Neural progenitor cell (in vitro differentiated cells): Measurements from ENCODE around the gene GET3. TPM values are rescaled to one million over a fixed set of nuclear protein-coding genes. Genes with fewer than 3 reads are reported as not detected.
A peak's percentile ranks its signal among the peaks of the same experiment; 100 is the strongest.

Source experiments
- DNase-seq: peaks from one replicate; pipeline ENCODE4 v3.0.0-alpha.2; 2016; ENCODE audit warnings: low spot score
- H2AFZ ChIP-seq: fragments of 200-600 bp; sonication (generic); replicated peaks from 2 replicates; pipeline ENCODE4 v1.6.1; 2016; ENCODE audit warnings: antibody characterized with exemption
- H3F3A ChIP-seq: fragments of 200-600 bp; sonication (generic); 2 replicates; pipeline ENCODE4 v1.6.1; 2016; ENCODE audit warnings: antibody characterized with exemption, low read depth
- H3K27ac ChIP-seq: fragments of 200-600 bp; sonication (generic); 2 replicates; pipeline ENCODE4 v1.5.1; 2016; ENCODE audit warnings: mild to moderate bottlenecking
- H3K27me3 ChIP-seq: fragments of 200-600 bp; sonication (generic); 2 replicates; pipeline ENCODE4 v1.6.1; 2016; ENCODE audit warnings: mild to moderate bottlenecking, moderate library complexity
- H3K36me3 ChIP-seq: fragments of 200-600 bp; sonication (generic); 2 replicates; pipeline ENCODE4 v1.5.1; 2016
- H3K4me1 ChIP-seq: fragments of 200-600 bp; sonication (generic); 2 replicates; pipeline ENCODE4 v1.6.1; 2016; ENCODE audit warnings: mixed run types
- H3K4me2 ChIP-seq: fragments of 200-600 bp; sonication (generic); 2 replicates; pipeline ENCODE4 v1.6.1; 2016
- H3K4me3 ChIP-seq: fragments of 200-600 bp; sonication (generic); 2 replicates; pipeline ENCODE4 v1.5.1; 2016
- H3K79me2 ChIP-seq: fragments of 200-600 bp; sonication (generic); 2 replicates; pipeline ENCODE4 v1.6.1; 2016; ENCODE audit warnings: low read depth
- H3K9ac ChIP-seq: fragments of 200-600 bp; sonication (generic); 2 replicates; pipeline ENCODE4 v1.6.1; 2016
- H3K9me3 ChIP-seq: fragments of 200-600 bp; sonication (generic); 2 replicates; pipeline ENCODE4 v1.5.1; 2016; ENCODE audit warnings: low read depth
- H4K20me1 ChIP-seq: fragments of 200-600 bp; sonication (generic); 2 replicates; pipeline ENCODE4 v1.6.1; 2016; ENCODE audit warnings: low read depth
- H3K27ac Mint-ChIP-seq: 3 replicates; pipeline ENCODE4 v1.8.0; 2021; ENCODE audit warnings: mixed read lengths
- H3K27me3 Mint-ChIP-seq: 2 replicates; pipeline ENCODE4 v1.8.0; 2022; ENCODE audit warnings: low read depth, mild to moderate bottlenecking, inconsistent platforms, moderate library complexity, mixed read lengths; ENCODE audit not compliant: insufficient read depth
- H3K36me3 Mint-ChIP-seq: 3 replicates; pipeline ENCODE4 v1.8.0; 2021; ENCODE audit warnings: mixed read lengths
- H3K4me1 Mint-ChIP-seq: 3 replicates; pipeline ENCODE4 v1.8.0; 2021; ENCODE audit warnings: mixed read lengths
- H3K4me3 Mint-ChIP-seq: 3 replicates; pipeline ENCODE4 v1.8.0; 2021; ENCODE audit warnings: mild to moderate bottlenecking, moderate library complexity, mixed read lengths
- H3K9me3 Mint-ChIP-seq: 3 replicates; pipeline ENCODE4 v1.8.0; 2020; ENCODE audit warnings: mixed read lengths
- EZH2 ChIP-seq: fragments of 200-600 bp; sonication (generic); IDR thresholded peaks from 2 replicates; pipeline ENCODE4 v1.6.1; 2017; ENCODE audit warnings: antibody characterized with exemption, mild to moderate bottlenecking, moderate library complexity
- EZH2phosphoT487 ChIP-seq: fragments of 200-600 bp; sonication (generic); IDR thresholded peaks from 2 replicates; pipeline ENCODE4 v1.6.1; 2017; ENCODE audit warnings: antibody characterized with exemption
- total RNA-seq: library from RNA; depleted of rRNA; stranded (reverse); fragments of >200 nt; gene quantifications from 2 replicates; pipeline ENCODE4 v1.2.3, GENCODE V29; 2015; ENCODE audit warnings: low replicate concordance
- TF ChIP-seq, protein P1 (sequence below): fragments of 200-600 bp; sonication (generic); IDR thresholded peaks from 2 replicates; pipeline ENCODE4 v1.5.1; 2017; ENCODE audit warnings: antibody characterized with exemption, mild to moderate bottlenecking

GET3 gene
- total RNA-seq, 1 donor from 2014 or later: 62.9 TPM

DNA sequence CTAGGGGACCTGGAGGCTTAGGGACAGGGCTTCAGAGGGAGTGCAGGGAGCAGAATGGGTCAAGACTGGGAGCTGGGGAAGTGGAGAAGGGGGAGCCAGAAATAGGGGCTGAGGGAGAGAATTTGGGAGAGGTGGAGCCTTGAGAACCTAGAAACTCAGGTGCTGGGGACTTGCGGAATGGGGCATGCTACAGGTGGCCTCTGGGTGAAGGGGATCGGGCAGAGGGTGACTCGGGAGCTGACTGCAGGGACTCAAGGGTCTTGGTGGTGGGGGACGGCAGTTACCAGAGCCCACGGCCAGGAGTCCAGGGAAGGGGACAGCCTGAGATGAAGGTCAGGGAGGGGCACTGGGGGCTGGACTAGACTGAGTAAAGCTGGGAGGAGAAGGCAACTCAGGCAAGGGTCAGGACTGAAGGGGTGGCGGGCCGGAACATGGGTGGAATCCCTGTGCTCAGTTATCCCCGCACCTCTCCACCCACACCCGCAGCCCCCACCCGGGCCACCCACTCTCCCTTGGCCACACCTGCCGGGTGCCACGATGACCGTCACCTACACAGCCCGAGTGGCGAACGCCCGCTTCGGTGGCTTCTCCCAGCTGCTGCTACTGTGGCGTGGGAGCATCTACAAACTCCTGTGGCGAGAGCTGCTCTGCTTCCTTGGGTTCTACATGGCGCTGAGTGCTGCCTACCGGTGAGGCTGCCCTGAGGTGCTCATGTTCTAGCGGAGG lies 14.9 kb downstream of the GET3 start:
- Histone ChIP-seq H3K27ac (no peak overlapping the region), H3K4me3 (no peak overlapping the region), H3K9ac (no peak overlapping the region), H3K4me1 (peaks cover 8% of the 10 kb centered on the region), H3K27me3 (peaks cover 57% of the 10 kb centered on the region), H4K20me1 (no peaks in the 10 kb centered on the region), H3K4me2 (no peak overlapping the region), H3K36me3 (no peaks in the 10 kb centered on the region), H2AFZ (no peak overlapping the region), H3F3A (peaks cover 19% of the 10 kb centered on the region), H3K79me2 (no peaks in the 10 kb centered on the region), H3K9me3 (no peaks in the 10 kb centered on the region)
- TF ChIP-seq EZH2 (no peak), EZH2phosphoT487 (no peak)
- TF ChIP-seq, protein P1, sequence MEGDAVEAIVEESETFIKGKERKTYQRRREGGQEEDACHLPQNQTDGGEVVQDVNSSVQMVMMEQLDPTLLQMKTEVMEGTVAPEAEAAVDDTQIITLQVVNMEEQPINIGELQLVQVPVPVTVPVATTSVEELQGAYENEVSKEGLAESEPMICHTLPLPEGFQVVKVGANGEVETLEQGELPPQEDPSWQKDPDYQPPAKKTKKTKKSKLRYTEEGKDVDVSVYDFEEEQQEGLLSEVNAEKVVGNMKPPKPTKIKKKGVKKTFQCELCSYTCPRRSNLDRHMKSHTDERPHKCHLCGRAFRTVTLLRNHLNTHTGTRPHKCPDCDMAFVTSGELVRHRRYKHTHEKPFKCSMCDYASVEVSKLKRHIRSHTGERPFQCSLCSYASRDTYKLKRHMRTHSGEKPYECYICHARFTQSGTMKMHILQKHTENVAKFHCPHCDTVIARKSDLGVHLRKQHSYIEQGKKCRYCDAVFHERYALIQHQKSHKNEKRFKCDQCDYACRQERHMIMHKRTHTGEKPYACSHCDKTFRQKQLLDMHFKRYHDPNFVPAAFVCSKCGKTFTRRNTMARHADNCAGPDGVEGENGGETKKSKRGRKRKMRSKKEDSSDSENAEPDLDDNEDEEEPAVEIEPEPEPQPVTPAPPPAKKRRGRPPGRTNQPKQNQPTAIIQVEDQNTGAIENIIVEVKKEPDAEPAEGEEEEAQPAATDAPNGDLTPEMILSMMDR: no peak
- Mint-ChIP-seq H3K36me3 (peaks cover 10% of the 10 kb centered on the region), H3K27me3 (peaks cover 46% of the 10 kb centered on the region), H3K4me1 (peaks cover 8% of the 10 kb centered on the region), H3K4me3 (no peak overlapping the region), H3K27ac (no peak overlapping the region), H3K9me3 (peaks cover 5% of the 10 kb centered on the region)
- no peak for DNase-seq

DNA sequence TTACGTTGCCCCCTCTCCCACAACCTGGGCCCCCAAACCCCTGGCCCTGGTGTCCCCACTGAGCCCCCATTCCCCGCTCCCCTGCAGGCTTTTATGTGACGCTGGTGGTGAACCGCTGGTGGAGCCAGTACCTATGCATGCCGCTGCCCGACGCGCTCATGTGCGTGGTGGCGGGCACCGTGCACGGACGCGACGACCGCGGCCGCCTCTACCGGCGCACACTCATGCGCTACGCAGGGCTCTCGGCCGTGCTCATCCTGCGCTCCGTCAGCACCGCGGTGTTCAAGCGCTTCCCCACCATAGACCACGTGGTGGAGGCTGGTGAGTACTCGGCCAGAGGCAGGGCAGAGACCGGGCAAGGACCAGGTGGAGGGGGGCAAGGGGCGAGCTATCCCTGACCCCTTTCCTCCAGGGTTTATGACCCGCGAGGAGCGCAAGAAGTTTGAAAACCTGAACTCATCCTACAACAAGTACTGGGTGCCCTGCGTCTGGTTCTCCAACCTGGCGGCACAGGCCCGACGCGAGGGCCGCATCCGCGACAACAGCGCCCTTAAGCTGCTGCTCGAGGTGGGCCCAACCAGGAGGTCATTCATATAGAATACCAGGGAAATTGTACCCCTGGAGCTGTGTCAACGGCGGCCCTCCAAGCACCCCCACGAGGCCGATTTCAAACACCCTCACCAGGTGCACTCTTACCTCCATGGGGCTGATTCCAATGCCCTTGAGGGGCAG lies 17.3 kb downstream of the GET3 start:
- TF ChIP-seq EZH2phosphoT487 (no peak), EZH2 (no peak)
- TF ChIP-seq, protein P1: no peak
- Mint-ChIP-seq H3K27me3 (peaks cover 42% of the 10 kb centered on the region), H3K27ac (no peak overlapping the region), H3K4me1 (peaks cover 8% of the 10 kb centered on the region), H3K4me3 (no peak overlapping the region), H3K36me3 (no peaks in the 10 kb centered on the region), H3K9me3 (no peaks in the 10 kb centered on the region)
- H3K27me3 ChIP-seq: peaks cover 52% of the 10 kb centered on the region
- DNase-seq: no peak
- no peaks in the 10 kb centered on the region for H3K36me3 ChIP-seq
- H3K4me1 ChIP-seq: no peaks in the 10 kb centered on the region
- no peak overlapping the region for H2AFZ ChIP-seq
- peaks cover 21% of the 10 kb centered on the region for H3F3A ChIP-seq
- H3K9ac ChIP-seq: no peak overlapping the region
- H3K4me2 ChIP-seq: no peak overlapping the region
- no peaks in the 10 kb centered on the region for H3K79me2 ChIP-seq
- no peaks in the 10 kb centered on the region for H3K9me3 ChIP-seq
- no peak overlapping the region for H3K27ac ChIP-seq
- no peaks in the 10 kb centered on the region for H4K20me1 ChIP-seq
- no peak overlapping the region for H3K4me3 ChIP-seq

DNA sequence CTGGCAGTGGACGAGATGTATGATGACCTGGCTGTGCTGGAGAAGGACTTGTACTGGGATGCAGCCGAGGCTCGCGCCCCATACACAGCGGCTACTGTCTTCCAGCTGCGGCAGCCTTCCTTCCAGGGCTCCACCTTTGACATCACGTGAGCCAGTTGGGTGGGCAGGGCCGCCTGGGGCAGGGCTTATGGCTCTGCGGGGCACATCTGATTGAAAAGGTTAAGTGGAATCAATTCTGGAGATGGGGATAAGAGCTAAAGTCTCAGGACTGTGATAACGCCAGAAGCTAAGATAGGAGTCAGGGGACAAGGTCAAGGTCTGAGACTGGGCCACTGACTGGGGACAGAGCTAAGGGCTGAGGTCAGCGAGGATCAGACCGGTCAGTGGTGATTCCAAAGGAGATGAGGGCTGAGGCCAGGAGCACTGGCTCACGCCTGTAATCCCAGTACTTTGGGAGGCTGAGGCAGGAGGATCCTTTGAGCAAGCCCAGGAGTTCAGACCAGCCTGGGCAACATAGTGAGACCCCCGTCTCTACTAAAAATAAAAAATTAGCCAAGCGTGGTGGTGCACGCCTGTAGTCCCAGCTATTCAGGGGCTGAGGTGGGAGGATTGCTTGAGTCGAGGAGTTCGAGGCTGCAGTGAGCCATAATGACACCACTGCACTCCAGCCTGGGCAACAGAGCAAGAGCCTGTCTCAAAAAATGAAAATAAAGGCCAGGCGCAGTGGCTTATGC lies 19.0 kb downstream of the GET3 start:
- Histone ChIP-seq H3K4me2 (no peak overlapping the region), H3K4me3 (no peak overlapping the region), H2AFZ (no peak overlapping the region), H3F3A (peaks cover 19% of the 10 kb centered on the region), H3K27me3 (peaks cover 35% of the 10 kb centered on the region), H3K36me3 (no peaks in the 10 kb centered on the region), H3K27ac (no peak overlapping the region), H3K9ac (no peak overlapping the region), H4K20me1 (no peaks in the 10 kb centered on the region), H3K4me1 (no peaks in the 10 kb centered on the region), H3K9me3 (no peaks in the 10 kb centered on the region), H3K79me2 (no peaks in the 10 kb centered on the region)
- no peak for DNase-seq
- peaks cover 2% of the 10 kb centered on the region for H3K36me3 Mint-ChIP-seq
- H3K4me3 Mint-ChIP-seq: peak overlapping the region; percentile 19
- H3K27ac Mint-ChIP-seq: no peak overlapping the region
- H3K4me1 Mint-ChIP-seq: peaks cover 8% of the 10 kb centered on the region
- H3K27me3 Mint-ChIP-seq: peaks cover 31% of the 10 kb centered on the region
- peaks cover 2% of the 10 kb centered on the region for H3K9me3 Mint-ChIP-seq
- TF ChIP-seq EZH2phosphoT487: no peak
- TF ChIP-seq EZH2: no peak
- TF ChIP-seq, protein P1: no peak
